ENCODE measurements around the gene PLEKHG4.

PLEKHG4 gene

GRCh38 chr16:67264277-67264676, 15.1 kb upstream of the PLEKHG4 start:
- no peak for DNase-seq

DNA sequence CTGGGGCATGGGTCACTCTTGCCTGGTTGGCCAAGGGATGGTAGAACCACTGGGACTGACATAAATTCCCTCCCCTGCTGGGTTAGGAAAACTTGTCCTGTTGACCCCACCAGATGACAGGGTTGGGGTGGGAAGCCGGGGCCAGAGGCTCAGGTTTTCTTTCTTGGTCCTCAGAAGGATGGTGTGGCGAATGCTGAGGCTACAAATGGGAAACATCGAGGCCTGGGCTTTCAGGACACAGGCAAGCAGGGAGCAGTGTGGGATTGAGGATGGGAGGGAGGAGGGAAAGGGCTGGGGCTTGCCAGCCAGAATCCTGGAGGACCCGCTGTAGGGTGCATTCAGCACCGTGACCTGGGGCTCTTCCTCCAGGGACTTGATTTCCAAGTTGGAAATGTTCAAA, 14.5 kb upstream of the PLEKHG4 start:
- DNase-seq = no peak

- no peak for DNase-seq
Measured at GRCh38 chr16:67265834-67266233, 13.5 kb upstream of the PLEKHG4 start.

DNA sequence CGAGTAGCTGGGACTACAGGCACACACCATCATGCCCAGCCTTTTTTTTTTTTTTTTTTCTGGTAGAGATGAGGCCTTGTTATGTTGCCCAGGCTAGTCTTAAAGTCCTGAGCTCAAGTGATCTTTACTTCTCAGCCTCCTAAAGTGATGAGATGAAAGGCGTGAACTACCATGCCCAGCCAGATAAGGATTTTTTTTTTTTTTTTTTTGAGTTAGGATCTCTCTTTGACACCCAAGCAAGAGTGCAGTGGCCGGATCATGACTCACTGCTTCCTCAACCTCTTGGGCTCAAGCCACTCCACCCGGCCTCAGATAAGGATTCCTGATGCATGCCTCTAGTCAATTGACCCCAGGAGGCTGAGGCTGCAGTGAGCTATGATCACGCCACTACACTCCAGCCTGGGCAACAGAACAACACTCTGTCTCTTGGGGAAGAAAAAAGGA, 11.2 kb upstream of the PLEKHG4 start:
- DNase-seq = no peak

DNA sequence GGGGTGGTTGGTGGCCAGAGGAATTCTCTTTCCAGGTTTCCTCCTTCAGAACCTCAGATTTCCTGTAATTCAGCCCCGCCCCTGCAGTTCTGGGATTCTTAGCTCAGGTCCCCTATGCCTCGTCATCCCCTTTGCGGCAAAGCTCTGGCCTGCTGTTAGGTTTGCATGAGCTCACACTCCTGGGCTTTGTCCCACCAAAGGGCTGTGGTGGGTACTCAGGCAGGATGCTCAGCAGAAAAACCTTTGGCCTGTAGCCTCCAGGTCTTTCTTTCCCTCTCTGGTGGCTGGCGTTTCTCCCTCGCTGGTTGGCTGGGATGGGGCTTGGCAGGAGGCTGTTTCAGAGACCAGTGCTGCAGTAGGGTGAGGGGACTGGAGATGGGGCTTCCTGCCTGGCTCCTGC, 9.6 kb upstream of the PLEKHG4 start:
- no peak for DNase-seq

DNA sequence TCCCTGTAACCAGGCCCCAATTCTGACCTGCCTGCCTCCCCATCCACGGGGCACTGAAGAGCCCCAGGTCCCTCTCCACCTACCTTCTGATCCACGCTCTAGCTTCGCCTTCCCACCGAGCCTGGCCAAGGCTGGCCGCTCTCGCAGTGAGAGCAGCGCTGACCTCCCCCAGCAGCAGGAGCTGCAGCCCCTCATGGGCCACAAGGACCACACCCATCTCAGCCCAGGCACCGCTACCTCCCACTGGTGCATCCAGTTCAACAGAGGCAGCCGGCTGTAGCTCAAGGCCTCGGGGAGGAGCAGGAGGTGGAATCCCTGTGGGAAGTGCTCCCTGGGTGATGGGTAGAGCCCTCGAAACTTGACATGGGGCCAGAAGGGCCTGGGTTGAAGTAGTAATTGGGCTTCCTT, 8.4 kb upstream of the PLEKHG4 start:
- no peak for DNase-seq

GRCh38 chr16:67271446-67271845, 7.9 kb upstream of the PLEKHG4 start:
- DNase-seq = no peak

DNA sequence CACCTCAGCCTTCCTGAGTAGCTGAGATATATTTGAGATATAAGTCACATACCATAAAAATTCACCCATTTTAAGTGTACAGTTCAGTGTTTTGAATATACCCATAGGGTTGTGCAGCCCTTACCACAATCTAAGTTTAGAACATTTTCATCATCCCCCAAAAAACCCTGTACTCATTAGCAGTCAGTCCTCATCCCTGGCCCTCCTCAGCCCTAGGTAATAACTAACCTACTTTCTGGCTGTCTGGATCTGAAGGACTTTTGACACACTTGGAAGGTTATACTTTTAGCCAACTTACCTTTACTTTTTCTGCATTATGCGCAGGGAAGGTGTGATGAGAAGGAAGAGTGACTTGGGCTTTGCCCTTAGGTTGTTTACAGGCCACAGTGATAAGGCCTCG, 4.0 kb upstream of the PLEKHG4 start:
- DNase-seq = no peak

DNA sequence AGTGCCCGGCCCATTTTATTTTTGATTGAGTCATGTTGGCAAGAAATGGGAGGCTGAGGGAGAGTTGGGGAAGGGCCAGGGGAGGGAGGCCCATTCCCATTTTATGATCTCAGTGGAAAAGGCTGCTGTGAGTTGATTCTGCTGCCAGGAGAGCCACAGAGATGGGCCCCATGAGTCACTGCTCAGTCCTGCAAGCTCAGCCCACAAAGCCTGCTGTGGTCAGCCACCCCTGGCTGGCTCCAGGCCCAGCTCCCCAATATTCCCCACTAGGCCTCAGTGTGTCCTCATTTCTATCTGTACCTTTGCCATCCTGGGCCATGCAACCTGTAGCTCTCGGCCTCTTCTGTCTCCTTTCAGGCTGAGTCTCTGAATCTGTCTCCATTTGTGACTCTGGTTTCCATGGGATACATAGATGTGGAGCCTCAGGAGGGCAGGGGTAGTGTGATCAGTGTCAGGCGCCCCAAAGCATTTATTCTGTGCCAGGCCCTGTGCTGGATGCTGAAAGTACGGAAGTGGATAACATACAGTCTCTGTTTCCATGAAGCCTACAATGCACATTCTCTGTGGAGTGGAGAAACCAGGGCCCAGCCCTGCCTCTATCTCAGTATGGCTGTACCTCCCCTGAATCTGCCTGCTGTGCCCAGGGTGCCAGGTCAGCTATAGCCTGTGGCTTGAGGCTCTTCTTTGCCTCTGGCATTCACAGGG, 1.9 kb upstream of the PLEKHG4 start:
- DNase-seq = no peak

GRCh38 chr16:67277999-67278772, 1.1 kb upstream of the PLEKHG4 start:
- no peak for DNase-seq

- peak; percentile 55 for DNase-seq
Measured at GRCh38 chr16:67278773-67279295, 498 bp upstream of the PLEKHG4 start.

DNA sequence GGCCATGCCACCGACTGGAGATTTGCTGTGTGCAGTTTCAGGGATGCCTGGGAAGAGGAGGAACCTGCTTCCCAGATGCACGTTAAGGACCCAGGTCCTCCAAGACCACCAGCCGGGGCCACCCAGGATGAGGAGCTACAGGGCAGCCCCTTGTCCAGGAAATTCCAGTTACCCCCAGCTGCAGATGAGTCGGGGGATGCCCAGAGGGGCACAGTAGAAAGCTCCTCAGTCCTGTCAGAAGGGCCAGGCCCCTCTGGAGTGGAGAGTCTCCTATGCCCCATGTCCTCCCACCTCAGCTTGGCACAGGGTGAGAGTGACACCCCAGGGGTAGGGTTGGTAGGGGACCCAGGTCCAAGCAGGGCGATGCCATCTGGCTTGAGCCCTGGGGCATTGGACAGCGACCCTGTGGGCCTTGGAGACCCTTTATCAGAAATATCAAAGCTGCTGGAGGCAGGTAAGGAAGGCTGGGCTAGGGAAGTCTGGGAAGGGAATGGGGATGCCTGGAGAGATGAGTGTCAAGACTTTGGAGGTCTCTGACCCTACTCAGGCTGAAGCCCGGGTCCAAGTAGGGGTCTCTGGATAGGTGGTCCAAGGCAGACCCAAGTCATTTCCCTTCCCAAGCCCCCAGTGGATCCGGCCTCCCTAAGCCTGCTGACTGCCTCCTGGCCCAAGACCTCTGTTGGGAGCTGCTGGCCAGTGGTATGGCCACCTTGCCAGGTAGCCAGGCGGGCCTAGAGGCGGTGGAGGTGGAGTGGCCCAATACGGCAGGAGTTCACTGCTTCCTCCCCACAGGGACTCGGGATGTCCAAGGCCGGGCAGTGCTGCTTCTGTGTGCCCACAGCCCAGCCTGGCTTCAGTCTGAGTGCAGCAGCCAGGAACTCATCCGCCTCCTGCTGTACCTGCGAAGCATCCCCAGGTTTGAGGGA, 1.0 kb downstream of the PLEKHG4 start:
- no peak for DNase-seq

DNA sequence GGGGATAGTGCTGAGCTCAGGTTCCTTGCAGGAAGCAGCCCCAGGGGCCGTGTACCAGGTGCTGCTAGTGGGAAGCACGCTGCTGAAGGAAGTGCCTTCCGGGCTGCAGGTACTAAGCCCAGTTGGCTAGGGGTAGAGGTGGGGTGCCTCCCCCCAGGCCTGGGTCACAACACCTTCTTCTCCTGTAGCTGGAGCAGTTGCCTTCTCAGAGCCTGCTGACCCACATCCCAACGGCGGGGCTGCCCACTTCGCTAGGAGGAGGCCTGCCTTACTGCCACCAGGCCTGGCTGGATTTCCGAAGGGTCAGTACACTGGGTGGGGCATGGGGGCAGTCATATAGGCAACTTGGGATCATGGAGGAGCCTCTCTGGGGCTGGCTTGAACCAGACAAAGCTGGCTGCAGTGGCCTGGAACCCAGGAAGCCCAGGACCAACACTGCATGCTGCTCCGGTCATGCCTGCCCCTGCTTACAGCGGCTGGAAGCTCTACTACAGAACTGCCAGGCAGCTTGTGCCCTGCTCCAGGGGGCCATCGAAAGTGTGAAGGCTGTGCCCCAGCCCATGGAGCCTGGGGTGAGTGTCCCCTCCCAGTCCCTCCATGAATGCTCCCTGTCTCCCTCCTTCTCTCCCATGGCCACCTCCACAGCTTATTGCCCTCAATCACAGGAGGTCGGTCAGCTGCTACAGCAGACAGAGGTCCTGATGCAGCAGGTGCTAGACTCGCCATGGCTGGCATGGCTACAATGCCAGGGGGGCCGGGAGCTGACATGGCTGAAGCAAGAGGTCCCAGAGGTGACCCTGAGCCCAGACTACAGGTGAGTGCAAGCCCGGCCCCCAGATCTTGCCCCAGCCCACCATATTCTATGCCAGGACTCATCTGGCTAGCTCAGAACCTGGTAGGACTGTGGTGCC, 2.5 kb downstream of the PLEKHG4 start:
- DNase-seq = no peak

- no peak for DNase-seq
Measured at GRCh38 chr16:67282447-67282805, 3.1 kb downstream of the PLEKHG4 start.

GRCh38 chr16:67283039-67283825, 3.9 kb downstream of the PLEKHG4 start:
- no peak for DNase-seq

DNA sequence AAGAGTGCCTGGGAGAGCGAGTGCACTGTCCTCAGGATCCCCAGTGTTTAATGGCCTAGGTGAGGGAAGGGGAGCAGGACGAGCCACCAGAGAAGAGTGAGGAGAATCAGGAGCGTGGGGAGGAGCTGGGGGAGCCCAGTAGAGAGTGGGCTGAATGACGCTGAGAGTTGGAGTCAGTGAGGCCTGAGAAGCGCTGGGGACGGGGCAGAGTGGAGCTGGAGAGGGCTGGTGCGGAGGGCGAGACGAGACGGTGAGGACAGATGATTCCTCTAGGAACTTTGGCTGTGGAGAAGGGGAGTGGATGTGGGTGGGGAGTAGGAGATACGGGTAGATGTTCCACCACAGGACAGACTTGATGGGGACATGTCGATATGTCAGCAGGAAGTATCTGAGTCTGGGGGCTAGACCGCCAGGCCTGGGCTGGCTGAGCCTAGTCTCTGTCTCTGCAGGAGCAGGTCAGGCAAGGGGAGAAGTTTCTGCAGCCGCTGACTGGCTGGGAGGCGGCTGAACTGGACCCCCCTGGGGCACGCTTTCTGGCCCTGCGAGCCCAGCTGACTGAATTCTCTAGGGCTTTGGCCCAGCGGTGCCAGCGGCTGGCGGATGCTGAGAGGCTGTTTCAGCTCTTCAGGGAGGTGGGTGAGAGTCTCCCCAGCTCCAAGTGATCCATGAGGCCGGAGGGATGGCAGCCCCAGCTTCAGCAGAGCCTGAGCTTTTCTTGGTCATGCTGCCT, 4.7 kb downstream of the PLEKHG4 start:
- no peak for DNase-seq

GRCh38 chr16:67284699-67285646, 5.6 kb downstream of the PLEKHG4 start:
- no peak for DNase-seq

DNA sequence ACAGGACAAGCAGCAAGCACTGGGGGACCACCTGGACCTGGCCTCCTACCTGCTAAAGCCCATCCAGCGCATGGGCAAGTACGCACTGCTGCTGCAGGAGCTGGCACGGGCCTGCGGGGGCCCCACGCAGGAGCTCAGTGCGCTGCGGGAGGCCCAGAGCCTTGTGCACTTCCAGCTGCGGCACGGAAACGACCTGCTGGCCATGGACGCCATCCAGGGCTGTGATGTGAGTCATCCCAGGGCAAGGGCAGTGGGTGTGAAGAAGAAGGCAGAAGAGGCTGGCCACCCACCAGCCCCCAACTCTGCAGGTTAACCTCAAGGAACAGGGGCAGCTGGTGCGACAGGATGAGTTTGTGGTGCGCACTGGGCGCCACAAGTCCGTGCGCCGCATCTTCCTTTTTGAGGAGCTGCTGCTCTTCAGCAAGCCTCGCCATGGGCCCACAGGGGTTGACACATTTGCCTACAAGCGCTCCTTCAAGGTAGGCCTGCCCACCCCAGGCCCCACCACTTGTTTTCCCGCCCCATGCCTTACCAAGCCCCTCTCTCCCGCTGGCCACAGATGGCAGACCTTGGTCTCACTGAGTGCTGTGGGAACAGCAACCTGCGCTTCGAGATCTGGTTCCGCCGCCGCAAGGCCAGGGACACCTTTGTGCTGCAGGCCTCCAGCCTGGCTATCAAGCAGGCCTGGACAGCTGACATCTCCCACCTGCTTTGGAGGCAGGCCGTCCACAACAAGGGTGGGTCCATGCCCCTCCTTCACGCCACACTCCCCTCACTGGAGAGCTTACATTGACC, 7.3 kb downstream of the PLEKHG4 start:
- DNase-seq = no peak

Measured in CD4-positive, alpha-beta T cell treated with Interleukin-6 for 4 hours (primary cell).